PC-3 (cell line): ENCODE measurements around the gene GINS2. TPM values are rescaled to one million over a fixed set of nuclear protein-coding genes. Genes with fewer than 3 reads are reported as not detected.

Experiments
- ATAC-seq: fragments of 200-7000 bp; cut with Tn5 transposase; 2 replicates; pipeline ENCODE4 v1.9.1; 2020; ENCODE audit warnings: mild to moderate bottlenecking, moderate library complexity
- BruUV-seq: library from RNA; stranded (reverse); fragments of 400-500 nt; replicated peaks from 2 replicates; lab custom pipeline; 2021; lab: Mats Ljungman, UMichigan
- CTCF ChIA-PET: fragments of 300-600 bp; sonication (Branson Sonifier 250); formaldehyde crosslinking; loops from one replicate; lab custom pipeline; 2022; ENCODE audit warnings: antibody characterized with exemption; lab: Charles Lee
- POLR2A ChIA-PET: fragments of 300-600 bp; sonication (Branson Sonifier 250); formaldehyde crosslinking; loops from one replicate; lab custom pipeline; 2022; ENCODE audit warnings: antibody characterized with exemption; ENCODE audit not compliant: unreplicated experiment; lab: Charles Lee
- DNase-seq: peaks from one replicate; pipeline ENCODE4 v3.0.0-alpha.2; 2015
- H2AFZ ChIP-seq: fragments of 300-600 bp; sonication (generic); 2 replicates; pipeline ENCODE4 v1.6.0; 2016; ENCODE audit warnings: antibody characterized with exemption, low read length
- H3F3A ChIP-seq: fragments of 300-600 bp; sonication (generic); one replicate; pipeline ENCODE4 v1.6.0; 2017; ENCODE audit warnings: antibody characterized with exemption, low read length, control low read depth, mild to moderate bottlenecking; ENCODE audit not compliant: unreplicated experiment
- H3K27ac ChIP-seq: fragments of 300-600 bp; sonication (generic); 2 replicates; pipeline ENCODE4 v1.5.1; 2016; ENCODE audit warnings: mild to moderate bottlenecking, low read length
- H3K27me3 ChIP-seq: fragments of 300-600 bp; sonication (generic); 2 replicates; pipeline ENCODE4 v1.6.1; 2016; ENCODE audit warnings: low read length, mixed read lengths
- H3K36me3 ChIP-seq: fragments of 300-600 bp; sonication (generic); 2 replicates; pipeline ENCODE4 v1.6.1; 2016; ENCODE audit warnings: low read depth, mixed run types, low read length, mixed read lengths
- H3K4me1 ChIP-seq: fragments of 300-600 bp; sonication (generic); 2 replicates; pipeline ENCODE4 v1.5.1; 2016; ENCODE audit warnings: low read length; ENCODE audit not compliant: insufficient read depth
- H3K4me2 ChIP-seq: fragments of 300-600 bp; sonication (generic); 2 replicates; pipeline ENCODE4 v1.6.0; 2016; ENCODE audit warnings: low read length
- H3K4me3 ChIP-seq: fragments of 300-600 bp; sonication (generic); 2 replicates; pipeline ENCODE4 v1.5.1; 2016; ENCODE audit warnings: mild to moderate bottlenecking, low read length, mixed read lengths
- H3K79me2 ChIP-seq: fragments of 300-600 bp; sonication (generic); 2 replicates; pipeline ENCODE4 v1.6.1; 2017; ENCODE audit warnings: low read length, mixed read lengths
- H3K9ac ChIP-seq: fragments of 300-600 bp; sonication (generic); 2 replicates; pipeline ENCODE4 v1.6.0; 2016; ENCODE audit warnings: mild to moderate bottlenecking, low read length
- H3K9me2 ChIP-seq: fragments of 300-600 bp; sonication (generic); replicated peaks from 2 replicates; pipeline ENCODE4 v1.6.1; 2016; ENCODE audit warnings: mixed run types, low read length, mixed read lengths
- H3K9me3 ChIP-seq: fragments of 300-600 bp; sonication (generic); 2 replicates; pipeline ENCODE4 v1.6.1; 2016; ENCODE audit warnings: low read length, mixed read lengths
- H4K20me1 ChIP-seq: fragments of 300-600 bp; sonication (generic); 2 replicates; pipeline ENCODE4 v1.6.1; 2016; ENCODE audit warnings: low read length, mixed read lengths
- CTCF ChIP-seq: fragments of 300-600 bp; sonication (generic); conservative IDR thresholded peaks from 2 replicates; pipeline ENCODE4 v1.5.1; 2017; ENCODE audit warnings: antibody characterized with exemption, low read depth, mild to moderate bottlenecking, low read length
- EZH2 ChIP-seq: fragments of 300-600 bp; sonication (generic); IDR thresholded peaks from one replicate; pipeline ENCODE4 v1.6.1; 2017; ENCODE audit warnings: antibody characterized with exemption, mild to moderate bottlenecking, low read length; ENCODE audit not compliant: unreplicated experiment
- EZH2phosphoT487 ChIP-seq: fragments of 300-600 bp; sonication (generic); IDR thresholded peaks from 2 replicates; pipeline ENCODE4 v1.6.1; 2018; ENCODE audit warnings: mild to moderate bottlenecking, antibody characterized with exemption, low read length, borderline replicate concordance
- intact Hi-C: fragments of 100-400 bp; cut with micrococcal nuclease; formaldehyde crosslinking; loops from 2 replicates; pipeline ENCODE4 v1.9.0; 2023
- total RNA-seq: library from RNA; depleted of rRNA; stranded (reverse); fragments of >200 nt; gene quantifications from 2 replicates; pipeline ENCODE4 v1.2.3, GENCODE V29; 2014

The GINS2 gene
- total RNA-seq, 1 experiment from 2014 or later, result 28.7 TPM

- Histone ChIP-seq H3K79me2 (peaks cover 38% of the 10 kb centered on the region), H3F3A (no peaks in the 10 kb centered on the region), H3K9ac (no peak overlapping the region), H3K4me3 (no peak overlapping the region), H3K4me1 (peaks cover 23% of the 10 kb centered on the region), H3K4me2 (no peak overlapping the region), H3K36me3 (no peaks in the 10 kb centered on the region), H3K27me3 (no peaks in the 10 kb centered on the region), H4K20me1 (peaks cover 10% of the 10 kb centered on the region; the same call in 1 of the 2 replicates), H3K9me3 (no peaks in the 10 kb centered on the region), H2AFZ (no peak overlapping the region), H3K27ac (no peak overlapping the region), H3K9me2 (no peaks in the 10 kb centered on the region)
- CTCF ChIA-PET, result no interaction called here
- ATAC-seq (no peak), DNase-seq (no peak)
- POLR2A ChIA-PET, result no interaction called here
- TF ChIP-seq CTCF (no peak), EZH2phosphoT487 (no peak), EZH2 (no peak)
- BruUV-seq, result no TSS peak
- intact Hi-C loops, result no loop called here
Measured at GRCh38 chr16:85648070-85648714, 40.6 kb downstream of the GINS2 start.

DNA sequence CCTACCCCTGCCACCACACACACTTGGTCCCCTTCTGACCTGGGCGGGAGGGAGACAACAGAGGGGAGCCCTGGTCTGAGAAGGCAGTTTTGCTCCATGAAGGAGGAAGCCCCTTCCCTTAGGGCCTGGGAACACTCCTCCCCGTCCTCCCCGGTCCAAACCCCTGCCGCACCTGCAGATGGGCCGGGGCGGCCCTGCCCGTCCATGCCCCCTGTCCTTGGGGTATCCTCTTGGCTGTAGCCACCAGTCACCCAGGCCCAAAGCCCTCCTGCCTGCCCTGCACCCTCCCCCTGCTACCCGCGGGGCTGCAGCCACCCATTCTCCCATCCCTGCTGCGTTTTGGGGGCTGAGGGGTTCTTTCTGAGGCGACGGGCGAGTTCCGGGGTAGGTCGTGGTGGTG is 41.8 kb downstream of the GINS2 start:
- Histone ChIP-seq H3F3A (no peaks in the 10 kb centered on the region), H3K9ac (no peak overlapping the region), H3K9me2 (no peaks in the 10 kb centered on the region), H2AFZ (no peak overlapping the region), H3K4me2 (no peak overlapping the region), H3K79me2 (peaks cover 50% of the 10 kb centered on the region), H3K4me1 (peaks cover 22% of the 10 kb centered on the region), H3K27me3 (no peaks in the 10 kb centered on the region), H3K36me3 (no peaks in the 10 kb centered on the region), H4K20me1 (peaks cover 10% of the 10 kb centered on the region; the same call in 1 of the 2 replicates), H3K4me3 (no peak overlapping the region), H3K27ac (no peak overlapping the region), H3K9me3 (no peaks in the 10 kb centered on the region)
- TF ChIP-seq CTCF, result no peak
- TF ChIP-seq EZH2phosphoT487, result no peak
- TF ChIP-seq EZH2, result no peak
- intact Hi-C loops, result no loop called here
- ATAC-seq (no peak), DNase-seq (no peak)
- no TSS peak for BruUV-seq
- ChIA-PET POLR2A (no interaction called here), CTCF (no interaction called here)

- H3K4me1 ChIP-seq, result peaks cover 22% of the 10 kb centered on the region
- H4K20me1 ChIP-seq, result peaks cover 10% of the 10 kb centered on the region; the same call in 1 of the 2 replicates
- H3K4me2 ChIP-seq, result no peak overlapping the region
- peaks cover 55% of the 10 kb centered on the region for H3K79me2 ChIP-seq
- no peaks in the 10 kb centered on the region for H3K27me3 ChIP-seq
- H3K9ac ChIP-seq, result no peak overlapping the region
- no peak overlapping the region for H2AFZ ChIP-seq
- H3F3A ChIP-seq, result no peaks in the 10 kb centered on the region
- ChIA-PET POLR2A (no interaction called here), CTCF (no interaction called here)
- DNase-seq, result no peak
- no peaks in the 10 kb centered on the region for H3K36me3 ChIP-seq
- H3K27ac ChIP-seq, result no peak overlapping the region
- H3K9me2 ChIP-seq, result no peaks in the 10 kb centered on the region
- BruUV-seq, result no TSS peak
- intact Hi-C loops, result no loop called here
- ATAC-seq, result no peak
- H3K4me3 ChIP-seq, result no peak overlapping the region
- H3K9me3 ChIP-seq, result no peaks in the 10 kb centered on the region
- TF ChIP-seq EZH2 (no peak), CTCF (no peak), EZH2phosphoT487 (no peak)
Measured at GRCh38 chr16:85646358-85646907, 42.3 kb downstream of the GINS2 start.
